ELF-1 (cell line): ENCODE data around the gene NMRAL1.

Source experiments
- DNase-seq: peaks from one replicate; pipeline ENCODE4 v3.0.0-alpha.2; 2016; ENCODE audit warnings: low read depth, low spot score

Gene NMRAL1

GRCh38 chr16:4505356-4506147 lies 31.1 kb upstream of the NMRAL1 start:
- DNase-seq, result no peak

GRCh38 chr16:4501071-4501478 lies 26.6 kb upstream of the NMRAL1 start:
- no peak for DNase-seq

DNA sequence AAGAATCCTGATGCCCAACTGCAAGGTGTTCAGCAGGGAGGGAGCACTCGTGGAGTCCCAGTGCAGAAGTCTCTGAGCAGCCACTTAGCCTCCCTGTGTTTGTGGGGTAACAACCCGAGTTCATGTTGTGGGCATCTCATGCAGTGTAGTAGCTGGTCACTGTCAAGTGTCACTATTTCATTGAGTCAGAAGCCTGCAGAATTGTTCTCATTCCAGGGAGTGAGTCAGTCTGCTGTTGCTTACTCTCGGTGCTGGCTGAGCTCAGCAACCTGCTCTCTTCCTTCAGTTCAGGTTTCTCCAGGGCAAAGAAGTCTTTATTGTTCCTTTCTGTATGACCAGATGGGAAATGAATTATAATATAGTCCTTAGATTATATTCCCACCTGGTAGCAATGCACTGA lies 25.8 kb upstream of the NMRAL1 start:
- peak; percentile 53 for DNase-seq

- no peak for DNase-seq
These were observed 24.8 kb upstream of the NMRAL1 start for GRCh38 chr16:4499196-4499555.

GRCh38 chr16:4498546-4499195 lies 24.2 kb upstream of the NMRAL1 start:
- no peak for DNase-seq

DNA sequence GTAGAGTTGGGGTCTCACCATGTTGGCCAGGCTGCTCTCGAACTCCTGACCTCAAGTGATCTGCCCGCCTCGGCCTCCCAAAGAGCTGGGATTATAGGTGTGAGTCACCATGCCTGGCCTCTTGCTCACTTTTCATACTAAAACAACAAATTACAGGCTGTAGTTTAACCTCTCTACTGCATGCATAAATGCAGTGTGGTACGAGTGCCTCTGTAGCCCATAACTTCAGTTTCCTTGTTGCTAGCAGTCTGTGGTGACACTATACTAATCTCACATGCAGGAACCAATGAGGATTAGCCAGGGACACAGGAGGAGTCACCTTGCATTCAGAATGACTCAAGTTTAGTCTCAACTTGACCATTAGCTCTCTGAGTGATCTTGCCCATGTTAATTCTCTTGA lies 21.9 kb upstream of the NMRAL1 start:
- DNase-seq, result no peak

- no peak for DNase-seq
These were observed 21.3 kb upstream of the NMRAL1 start for GRCh38 chr16:4495766-4496165.

- DNase-seq, result peak; percentile 40
These were observed 20.5 kb upstream of the NMRAL1 start for GRCh38 chr16:4494746-4495490.

DNA sequence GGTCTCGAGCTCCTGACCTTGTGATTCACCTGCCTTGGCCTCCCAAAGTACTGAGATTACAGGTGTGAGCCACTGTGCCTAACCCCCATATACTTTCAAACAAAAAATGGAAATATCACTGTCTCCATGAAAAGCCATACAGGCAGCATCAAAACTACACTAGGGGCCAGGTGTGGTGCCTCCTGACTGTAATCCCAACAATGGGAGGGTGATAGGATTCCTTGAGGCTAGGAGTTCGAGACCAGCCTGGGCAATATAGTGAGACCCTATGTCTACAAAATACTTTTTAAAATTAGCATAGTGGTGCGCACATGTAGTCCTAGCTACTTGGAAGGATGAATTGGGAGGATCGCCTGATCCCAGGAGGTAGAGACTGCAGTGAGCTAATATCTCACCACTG lies 17.5 kb upstream of the NMRAL1 start:
- DNase-seq, result no peak

DNA sequence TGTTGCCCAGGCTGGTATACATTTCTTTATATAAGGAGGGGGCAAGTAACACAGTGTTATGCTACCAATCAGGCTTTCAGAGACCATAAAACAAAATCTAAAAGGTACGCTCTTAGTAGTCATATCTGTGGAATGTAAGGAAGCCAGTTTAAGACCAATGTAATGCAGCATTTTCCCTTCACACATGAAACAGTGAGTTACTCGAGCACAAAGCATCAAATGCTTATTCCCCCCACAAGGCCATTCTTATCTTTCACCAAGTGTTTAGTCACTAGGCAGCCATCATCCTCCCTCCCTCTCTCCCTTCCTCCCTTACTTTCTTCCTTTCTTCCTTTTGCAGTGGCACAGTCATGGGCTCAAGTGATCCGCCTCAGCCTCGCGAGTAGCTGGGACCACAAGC lies 14.6 kb upstream of the NMRAL1 start:
- no peak for DNase-seq

DNA sequence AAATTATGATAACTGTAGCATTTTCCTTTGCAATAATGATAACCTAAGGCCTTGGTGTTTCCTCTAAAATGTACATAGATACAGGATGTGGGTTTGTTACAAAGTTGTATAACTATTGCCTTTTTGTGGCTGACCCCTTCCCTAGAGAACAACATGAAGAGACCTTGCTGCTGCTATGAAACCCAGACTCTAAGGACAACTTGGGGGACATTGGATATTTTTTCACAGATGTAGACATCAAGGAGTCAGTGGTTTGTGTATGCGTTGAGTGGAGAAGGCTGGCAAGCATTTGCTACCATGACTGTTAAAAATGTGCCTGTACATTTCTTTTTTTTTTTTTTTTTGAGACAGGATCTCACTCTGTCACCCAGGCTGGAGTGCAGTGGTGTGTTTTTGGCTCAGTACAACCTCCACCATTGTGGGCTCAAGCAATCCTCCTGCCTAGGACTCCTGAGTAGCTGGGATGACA lies 14.1 kb upstream of the NMRAL1 start:
- no peak for DNase-seq

DNA sequence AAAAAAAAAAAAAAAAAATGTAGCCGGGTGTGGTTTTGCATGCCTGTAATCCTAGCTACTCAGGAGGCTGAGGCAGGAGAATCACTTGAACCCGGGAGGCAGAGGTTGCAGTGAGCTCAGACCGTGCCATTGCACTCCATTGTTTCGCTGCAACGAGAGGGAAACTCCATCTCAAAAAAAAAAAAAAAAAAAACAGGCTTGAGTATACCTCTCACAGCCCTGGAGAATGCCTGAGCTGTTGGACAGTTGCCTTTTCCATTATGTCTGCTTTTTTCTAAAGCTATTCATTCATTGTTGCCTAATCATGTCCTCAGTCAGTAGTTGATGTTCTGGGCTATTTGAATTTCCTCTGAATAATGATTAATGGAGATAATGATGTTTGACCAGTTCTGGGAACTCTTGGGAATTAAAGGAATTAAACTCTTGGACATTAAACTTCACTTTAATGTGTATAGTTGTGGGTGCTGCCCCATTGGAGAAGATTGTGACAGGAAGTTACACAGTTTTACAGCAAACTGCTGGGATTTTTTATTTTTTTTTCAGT lies 13.6 kb upstream of the NMRAL1 start:
- no peak for DNase-seq

DNA sequence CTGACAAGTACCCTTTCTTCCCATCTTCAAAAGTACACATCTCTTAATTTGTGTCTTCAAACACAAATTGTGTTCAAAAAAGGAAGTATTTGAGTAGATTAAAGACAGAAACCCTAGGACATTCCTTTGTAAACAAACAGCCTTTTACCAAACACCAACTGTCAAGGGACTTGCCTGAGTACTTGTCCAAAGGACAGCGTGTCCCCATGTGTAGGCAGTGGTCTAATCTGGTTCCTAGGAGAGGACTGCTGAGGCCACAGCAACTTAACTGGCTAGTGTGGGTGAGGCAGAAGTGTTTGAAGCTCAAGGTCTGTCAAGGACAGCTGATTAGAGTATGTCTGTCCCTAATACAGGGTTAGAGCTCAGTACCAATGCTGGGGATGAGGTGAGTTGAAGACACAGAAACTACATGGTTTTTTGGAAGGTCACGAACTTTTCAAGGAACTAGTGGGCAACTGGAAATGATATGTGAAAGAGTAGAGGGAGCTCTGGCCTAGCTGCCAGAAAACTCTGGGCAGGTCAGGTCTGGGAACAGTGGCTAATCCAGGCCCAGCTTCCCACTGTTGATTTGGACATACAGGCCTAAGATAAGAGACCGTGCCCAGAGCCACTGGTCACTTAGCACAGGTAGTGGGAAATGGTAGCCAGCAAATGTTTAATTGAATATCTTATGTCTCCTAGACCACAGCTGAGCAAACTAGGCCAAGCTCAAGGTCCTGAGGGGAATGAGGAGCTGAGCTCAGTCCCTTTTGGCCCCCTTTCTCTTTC lies 11.9 kb upstream of the NMRAL1 start:
- no peak for DNase-seq

- DNase-seq, result no peak
These were observed 7.5 kb upstream of the NMRAL1 start for GRCh38 chr16:4481963-4482362.

- no peak for DNase-seq
These were observed 7.1 kb upstream of the NMRAL1 start for GRCh38 chr16:4481526-4481925.

GRCh38 chr16:4477966-4478365 lies 3.5 kb upstream of the NMRAL1 start:
- peak; percentile 46 for DNase-seq

- peak; percentile 98 for DNase-seq
These were observed 1.7 kb upstream of the NMRAL1 start, which contains the start of gene HMOX2 for GRCh38 chr16:4475880-4476788. Gene HMOX2 (plus strand): TSS chr16:4476398. CDS start chr16:4505525, 29,127 bp downstream.

DNA sequence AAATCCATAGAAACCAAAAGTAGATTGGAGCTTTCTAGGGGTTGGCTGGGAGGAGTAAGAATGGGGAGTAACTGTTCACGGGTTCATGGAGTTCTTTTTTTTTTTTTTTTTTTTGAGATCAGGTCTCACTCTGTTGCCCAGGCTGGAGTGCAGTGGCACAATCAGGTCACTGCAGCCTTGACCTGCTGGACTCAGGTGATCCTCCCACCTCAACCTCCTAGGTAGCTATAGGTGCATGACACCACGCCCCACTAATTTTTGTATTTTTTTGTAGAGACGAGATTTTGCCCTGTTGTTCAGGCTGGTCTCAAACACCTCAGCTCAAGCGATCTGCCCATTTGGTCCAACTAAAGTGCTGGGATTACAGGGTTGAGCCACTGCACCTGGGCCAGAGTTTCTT lies 1.5 kb downstream of the NMRAL1 start:
- no peak for DNase-seq

DNA sequence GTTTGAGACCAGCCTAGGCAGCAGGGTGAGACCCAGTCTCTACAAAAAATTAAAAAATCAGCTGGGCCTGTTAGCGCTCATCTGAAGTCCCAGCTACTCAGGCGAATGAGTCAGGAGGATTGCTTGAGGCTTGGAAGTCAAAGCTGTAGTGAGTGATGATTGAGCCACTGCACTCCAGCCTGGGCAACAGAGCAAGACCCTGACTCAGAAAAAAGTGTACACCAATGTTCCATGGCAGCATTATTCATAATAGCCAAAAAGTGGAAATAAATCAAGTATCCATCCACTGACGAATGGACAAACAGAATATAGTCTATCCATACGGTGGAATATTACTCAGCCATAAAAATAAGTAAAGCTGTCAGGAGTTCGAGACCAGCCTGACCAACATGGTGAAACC lies 2.6 kb downstream of the NMRAL1 start:
- no peak for DNase-seq

DNA sequence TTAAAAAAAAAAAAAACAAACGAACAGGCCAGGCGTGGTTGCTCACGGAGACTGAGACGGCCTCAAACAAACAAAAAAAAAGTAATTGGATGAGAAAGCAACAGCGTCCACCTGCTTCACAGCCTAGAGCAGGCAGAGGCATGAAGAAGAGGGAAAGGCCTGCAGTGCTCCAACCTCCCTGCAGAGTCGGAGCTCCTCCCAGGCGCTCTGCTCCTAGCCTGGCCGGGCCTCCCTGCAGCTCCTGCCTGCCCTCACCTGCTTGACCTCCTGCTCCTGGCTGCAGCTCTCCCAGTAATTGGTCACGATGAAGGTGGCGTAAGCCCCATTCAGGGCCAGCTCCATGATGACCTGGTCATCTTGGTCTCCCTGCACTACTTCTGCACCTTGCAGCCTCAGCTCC lies 5.5 kb downstream of the NMRAL1 start:
- DNase-seq, result no peak
